HUDEP-2 (cell line): ENCODE results near the gene OR8H2.
"Not testable (repeated sequence)": the region's sequence is repeated elsewhere in the genome, so short reads cannot be mapped to it uniquely, and the experiment has no call there.

Experiments
- DNase-seq, 76 experiments: peaks; one replicate each; lab custom pipeline; 2025; ENCODE audit not compliant: unreplicated experiment in 76 of 76; lab: John Stamatoyannopoulos, UW

OR8H2 gene, protein sequence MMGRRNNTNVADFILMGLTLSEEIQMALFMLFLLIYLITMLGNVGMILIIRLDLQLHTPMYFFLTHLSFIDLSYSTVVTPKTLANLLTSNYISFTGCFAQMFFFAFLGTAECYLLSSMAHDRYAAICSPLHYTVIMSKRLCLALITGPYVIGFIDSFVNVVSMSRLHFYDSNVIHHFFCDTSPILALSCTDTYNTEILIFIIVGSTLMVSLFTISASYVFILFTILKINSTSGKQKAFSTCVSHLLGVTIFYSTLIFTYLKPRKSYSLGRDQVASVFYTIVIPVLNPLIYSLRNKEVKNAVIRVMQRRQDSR

DNA sequence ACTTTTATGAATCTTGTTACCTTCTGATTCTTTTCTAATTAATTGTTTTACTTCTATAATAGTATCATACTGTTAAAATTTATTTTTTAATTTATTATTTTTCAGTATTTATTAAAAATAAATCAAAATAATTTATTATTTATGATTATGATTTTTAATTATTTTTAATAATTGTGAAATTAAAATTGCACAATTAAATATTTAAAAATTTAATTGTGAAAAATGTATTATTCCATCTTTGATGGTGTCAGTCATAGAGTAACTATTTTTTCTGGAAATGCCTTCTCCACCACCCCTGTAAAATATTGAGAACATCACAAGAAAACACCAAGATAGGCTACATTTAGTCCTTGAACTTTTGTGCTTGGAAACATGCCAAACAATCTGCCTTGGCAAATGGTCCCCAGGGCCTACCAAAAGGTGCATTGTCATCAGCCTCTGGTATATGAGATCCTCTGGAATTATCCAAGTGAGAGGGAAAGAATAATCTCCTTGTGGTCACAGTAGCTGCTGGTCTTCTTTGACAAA lies at the start of gene OR8H2:
OR8H2 (plus strand) TSS at position 478 of the 528 bp plus-strand sequence. CDS start 1,356 bp downstream, outside the sequence.
- no peak for DNase-seq

DNA sequence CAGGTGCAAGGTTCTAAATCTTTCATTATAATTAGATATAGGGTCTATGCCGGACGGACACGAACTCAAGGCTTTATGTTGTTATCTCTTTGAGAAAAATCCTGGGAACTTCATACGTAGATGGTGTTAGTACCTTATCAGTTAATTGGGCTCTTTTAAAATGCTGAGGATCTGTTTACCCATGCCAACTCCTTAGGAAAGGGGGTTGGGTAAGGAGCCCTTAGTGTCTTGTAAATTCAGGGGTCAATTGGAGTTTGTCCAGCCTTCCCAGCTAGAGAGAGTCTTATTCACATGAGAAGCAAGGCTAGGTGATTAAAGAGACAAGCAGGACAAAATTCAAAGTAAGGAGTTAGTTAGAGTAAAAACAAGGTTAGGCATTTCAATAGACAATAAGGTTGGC lies 47.1 kb upstream of the OR8H2 start:
- DNase-seq: not testable (repeated sequence)

GRCh38 chr11:56057661-56058237 lies 45.7 kb upstream of the OR8H2 start:
- not testable (repeated sequence) for DNase-seq

DNA sequence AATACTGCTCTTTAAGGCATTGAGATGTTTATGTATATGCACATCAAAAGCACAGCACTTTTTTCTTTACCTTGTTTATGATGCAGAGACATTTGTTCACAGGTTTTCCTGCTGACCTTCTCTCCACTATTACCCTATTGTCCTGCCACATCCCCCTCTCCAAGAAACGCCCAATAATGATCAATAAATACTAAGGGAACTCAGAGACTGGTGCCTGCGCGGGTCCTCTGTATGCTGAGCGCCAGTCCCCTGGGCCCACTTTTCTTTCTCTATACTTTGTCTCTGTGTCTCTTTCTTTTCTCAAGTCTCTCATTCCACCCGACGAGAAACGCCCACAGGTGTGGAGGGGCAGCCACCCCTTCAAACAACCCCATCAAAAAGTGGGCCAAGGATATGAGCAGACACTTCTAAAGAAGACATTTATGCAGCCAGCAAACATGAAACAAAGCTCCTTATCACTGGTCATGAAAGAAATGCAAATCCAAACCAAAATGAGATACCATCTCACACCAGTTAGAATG lies 45.2 kb upstream of the OR8H2 start:
- DNase-seq: not testable (repeated sequence)

DNA sequence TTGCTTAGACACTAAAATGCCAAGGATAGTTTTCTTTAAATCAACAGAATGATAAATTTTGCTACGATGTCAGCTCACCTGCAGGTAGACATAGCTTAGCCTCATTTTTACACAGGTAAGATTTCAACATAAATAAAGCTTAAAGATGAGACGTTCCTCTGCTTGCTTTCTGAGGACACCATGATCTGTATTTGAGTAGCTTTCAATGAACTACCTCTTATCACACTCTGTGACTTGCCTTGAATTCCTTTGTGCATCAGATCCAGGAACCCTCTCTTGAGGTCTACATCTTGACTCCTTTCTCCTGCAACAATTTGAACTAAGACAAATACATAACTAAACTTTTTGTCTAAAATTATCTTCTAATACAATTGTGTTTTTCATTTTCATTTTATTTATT lies 36.5 kb upstream of the OR8H2 start:
- no peak for DNase-seq

- no peak for DNase-seq
These were observed 13.8 kb upstream of the OR8H2 start for GRCh38 chr11:56089697-56090096.

- no peak for DNase-seq
These were observed 10.5 kb upstream of the OR8H2 start, which contains the start of gene OR8I2 for GRCh38 chr11:56093008-56093407. TSS of gene OR8I2 (plus strand) at chr11:56093308. CDS start at chr11:56093308, 0 bp downstream.

- no peak for DNase-seq
These were observed 18.6 kb downstream of the OR8H2 start, which contains the start of gene OR8H3 for GRCh38 chr11:56122073-56122472. TSS of gene OR8H3 (plus strand) at chr11:56122373. CDS start at chr11:56122373, 0 bp downstream.

DNA sequence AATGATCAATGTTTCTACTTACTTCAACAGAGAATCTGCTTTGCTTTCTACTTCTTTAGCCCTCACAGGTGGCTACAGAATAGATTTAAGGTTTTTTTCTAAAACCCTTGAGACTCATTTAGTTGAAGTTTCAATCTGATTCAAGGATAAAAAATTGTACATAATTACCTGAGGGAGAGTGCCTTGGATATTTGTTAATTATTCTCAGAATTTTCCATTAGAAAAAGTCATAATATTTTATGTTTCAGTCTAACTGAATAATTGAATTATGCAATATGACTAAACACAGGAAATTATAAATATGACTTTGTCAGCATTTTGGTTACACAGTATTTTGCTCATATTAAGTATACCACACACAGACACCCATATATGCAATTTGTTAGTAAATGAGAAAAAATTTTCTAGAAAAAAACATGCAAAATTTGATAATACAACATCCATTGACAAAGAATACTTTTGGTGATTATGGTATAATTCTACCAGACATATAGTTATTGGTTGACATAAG lies 36.7 kb downstream of the OR8H2 start, which contains the start of gene OR8J3:
OR8J3 (minus strand) TSS at position 51 of the 511 bp plus-strand sequence. CDS start 2,483 bp downstream, outside the sequence.
- DNase-seq: no peak

- DNase-seq: not testable (repeated sequence)
These were observed 40.2 kb downstream of the OR8H2 start for GRCh38 chr11:56143681-56144080.

DNA sequence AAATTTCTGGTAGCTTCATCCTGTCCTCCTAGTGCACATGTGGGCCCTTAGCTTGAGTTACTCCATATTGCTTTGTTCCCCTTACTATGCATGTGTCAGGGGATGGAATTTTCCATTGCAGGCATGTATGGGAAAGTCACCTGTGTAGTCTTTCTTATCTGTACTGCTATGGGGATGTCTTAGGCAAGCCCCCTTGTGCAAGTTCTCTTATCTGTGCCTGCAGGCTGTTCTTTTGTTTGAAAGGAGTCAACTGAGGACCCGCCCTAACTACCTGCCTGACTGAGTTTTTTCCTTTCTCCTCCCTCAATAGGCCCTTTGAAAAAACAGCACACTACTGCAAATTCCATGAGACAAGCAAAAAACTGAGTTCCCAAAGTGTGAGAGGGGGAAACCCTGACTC lies 47.9 kb downstream of the OR8H2 start:
- DNase-seq: no peak

DNA sequence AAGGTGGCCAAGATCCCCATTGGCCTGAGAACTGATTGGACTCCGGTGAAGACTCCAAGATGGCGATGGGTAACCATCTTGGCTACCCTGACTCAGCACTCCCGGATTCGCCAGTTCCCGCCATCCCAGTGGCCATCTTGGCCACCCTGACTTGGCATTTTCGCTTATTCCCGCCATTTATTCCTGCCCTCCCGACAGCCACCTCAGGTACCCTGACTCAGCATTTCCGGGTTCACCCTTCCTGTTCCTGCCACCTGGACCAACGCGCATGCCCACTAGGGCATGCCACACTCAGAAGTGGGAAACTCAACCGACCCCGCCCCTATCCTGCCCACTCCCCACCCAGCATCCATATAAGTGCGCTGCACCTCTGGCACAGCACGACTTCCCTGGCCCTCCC lies 48.8 kb downstream of the OR8H2 start:
- no peak for DNase-seq
